ENCODE data around the gene MYL2. TPM values are rescaled to one million over a fixed set of nuclear protein-coding genes. Genes with fewer than 3 reads are reported as not detected.

MYL2 gene
- total RNA-seq, 1 donor from 2014 or later: not detected

- Histone ChIP-seq H3K36me3 (no peaks in the 10 kb centered on the region), H3K27me3 (ENCODE audit: low read depth) (peaks cover 15% of the 10 kb centered on the region), H3K4me3 (no peak overlapping the region), H3K27ac (no peak overlapping the region), H3K4me1 (peaks cover 5% of the 10 kb centered on the region), H3K9me3 (no peaks in the 10 kb centered on the region)
- TF ChIP-seq, protein P1, sequence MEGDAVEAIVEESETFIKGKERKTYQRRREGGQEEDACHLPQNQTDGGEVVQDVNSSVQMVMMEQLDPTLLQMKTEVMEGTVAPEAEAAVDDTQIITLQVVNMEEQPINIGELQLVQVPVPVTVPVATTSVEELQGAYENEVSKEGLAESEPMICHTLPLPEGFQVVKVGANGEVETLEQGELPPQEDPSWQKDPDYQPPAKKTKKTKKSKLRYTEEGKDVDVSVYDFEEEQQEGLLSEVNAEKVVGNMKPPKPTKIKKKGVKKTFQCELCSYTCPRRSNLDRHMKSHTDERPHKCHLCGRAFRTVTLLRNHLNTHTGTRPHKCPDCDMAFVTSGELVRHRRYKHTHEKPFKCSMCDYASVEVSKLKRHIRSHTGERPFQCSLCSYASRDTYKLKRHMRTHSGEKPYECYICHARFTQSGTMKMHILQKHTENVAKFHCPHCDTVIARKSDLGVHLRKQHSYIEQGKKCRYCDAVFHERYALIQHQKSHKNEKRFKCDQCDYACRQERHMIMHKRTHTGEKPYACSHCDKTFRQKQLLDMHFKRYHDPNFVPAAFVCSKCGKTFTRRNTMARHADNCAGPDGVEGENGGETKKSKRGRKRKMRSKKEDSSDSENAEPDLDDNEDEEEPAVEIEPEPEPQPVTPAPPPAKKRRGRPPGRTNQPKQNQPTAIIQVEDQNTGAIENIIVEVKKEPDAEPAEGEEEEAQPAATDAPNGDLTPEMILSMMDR (IDR thresholded peaks at IDR 0.05): no peak
- ATAC-seq (no peak), DNase-seq (no peak)
- intact Hi-C loops (cut with DNase I): loop anchor here (10.0 kb wide), 1 partner anchor 381 kb away; no protein-coding TSS in a partner anchor
Measured at GRCh38 chr12:110933326-110933974, 13.1 kb upstream of the MYL2 start.

DNA sequence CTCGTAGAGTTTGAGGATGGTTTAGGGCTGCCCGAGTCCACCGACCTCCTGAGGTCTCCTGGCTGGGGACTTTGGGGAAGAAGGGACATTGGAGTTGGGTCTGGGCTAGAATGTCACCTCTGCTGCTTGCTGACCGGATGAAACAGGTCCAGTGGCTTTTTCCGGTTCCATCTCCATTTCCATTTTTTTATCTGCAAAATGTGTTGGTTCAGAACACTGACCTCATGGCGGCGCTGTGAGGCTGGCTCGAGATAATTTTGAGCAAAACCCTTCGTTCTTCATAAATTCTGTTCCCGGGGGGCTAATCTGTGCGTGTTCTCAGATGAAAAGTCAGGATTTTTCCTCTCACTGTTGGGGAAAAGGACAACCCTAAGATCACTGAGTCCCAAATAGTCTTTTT is 11.7 kb upstream of the MYL2 start:
- DNase-seq: no peak
- intact Hi-C loops (cut with DNase I): loop anchor here (10.0 kb wide), 1 partner anchor 383 kb away; no protein-coding TSS in a partner anchor
- peaks cover 2% of the 10 kb centered on the region for H3K4me1 ChIP-seq
- TF ChIP-seq, protein P1 (IDR thresholded peaks at IDR 0.05): no peak
- no peak overlapping the region for H3K27ac ChIP-seq
- H3K4me3 ChIP-seq: no peak overlapping the region
- no peaks in the 10 kb centered on the region for H3K9me3 ChIP-seq
- ATAC-seq: no peak
- peaks cover 13% of the 10 kb centered on the region for H3K27me3 ChIP-seq (ENCODE audit: low read depth)
- no peaks in the 10 kb centered on the region for H3K36me3 ChIP-seq

GRCh38 chr12:110931315-110931728 is 10.9 kb upstream of the MYL2 start:
- no peak for DNase-seq
- Histone ChIP-seq H3K27me3 (ENCODE audit: low read depth) (peaks cover 6% of the 10 kb centered on the region), H3K9me3 (no peaks in the 10 kb centered on the region), H3K4me1 (no peaks in the 10 kb centered on the region), H3K27ac (no peak overlapping the region), H3K4me3 (no peak overlapping the region), H3K36me3 (no peaks in the 10 kb centered on the region)
- intact Hi-C loops (cut with DNase I): loop anchor here (10.0 kb wide), 1 partner anchor 383 kb away; no protein-coding TSS in a partner anchor
- TF ChIP-seq, protein P1 (IDR thresholded peaks at IDR 0.05): no peak
- no peak for ATAC-seq

DNA sequence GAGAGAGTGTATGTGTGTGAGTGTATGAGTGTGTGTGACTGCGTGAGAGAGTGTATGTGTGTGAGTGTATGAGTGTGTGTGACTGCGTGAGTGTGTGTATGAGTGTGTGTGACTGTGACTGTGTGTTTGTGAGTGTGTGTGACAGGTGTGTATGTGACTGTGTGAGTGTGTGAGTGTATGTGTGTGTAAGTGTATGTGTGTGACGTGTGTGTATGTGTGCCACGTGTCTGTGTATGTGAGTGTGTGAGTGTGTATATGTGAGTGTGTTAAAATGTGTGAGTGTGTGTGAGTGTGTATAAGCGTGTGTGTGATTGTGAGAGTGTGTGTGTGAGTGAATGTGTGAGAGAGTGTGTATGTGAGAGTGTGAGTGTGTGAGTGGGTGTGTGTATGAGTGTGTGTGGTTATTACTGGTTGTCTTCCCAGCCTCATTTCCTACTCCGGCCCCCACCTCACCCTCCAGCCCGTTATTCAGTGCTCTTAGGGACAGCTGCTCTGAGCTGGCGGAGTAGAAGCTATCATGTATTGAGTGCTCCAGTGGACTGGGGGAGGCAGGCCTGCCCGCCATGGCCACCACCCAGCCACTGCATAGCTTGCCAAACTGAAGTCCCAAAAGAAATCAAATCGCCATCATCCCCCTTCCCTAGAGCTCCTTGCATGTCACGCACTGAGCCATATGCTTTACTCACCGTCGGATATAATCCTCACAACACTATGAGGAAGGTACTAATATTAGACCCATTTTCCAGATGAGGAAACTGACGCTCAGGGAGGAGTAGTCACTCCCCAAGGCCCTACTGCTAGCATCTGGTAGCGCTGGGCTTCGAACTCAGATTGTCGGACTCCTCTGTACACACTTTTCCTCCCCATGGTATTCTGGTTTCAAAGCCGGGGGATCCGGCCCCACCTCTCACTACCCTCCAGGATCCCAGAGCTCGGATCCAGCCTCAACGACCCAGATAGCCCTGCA is 10.3 kb upstream of the MYL2 start:
- no peak for DNase-seq
- no peak overlapping the region for H3K4me3 ChIP-seq
- TF ChIP-seq, protein P1 (IDR thresholded peaks at IDR 0.05): no peak
- ATAC-seq: no peak
- intact Hi-C loops (cut with DNase I): loop anchor here (10.0 kb wide), 1 partner anchor 384 kb away; no protein-coding TSS in a partner anchor
- H3K9me3 ChIP-seq: no peaks in the 10 kb centered on the region
- H3K27ac ChIP-seq: no peak overlapping the region
- no peaks in the 10 kb centered on the region for H3K36me3 ChIP-seq
- peaks cover 10% of the 10 kb centered on the region for H3K27me3 ChIP-seq (ENCODE audit: low read depth)
- no peaks in the 10 kb centered on the region for H3K4me1 ChIP-seq

GRCh38 chr12:110929818-110930217 is 9.4 kb upstream of the MYL2 start:
- H3K27me3 ChIP-seq (ENCODE audit: low read depth): peaks cover 10% of the 10 kb centered on the region
- DNase-seq (no peak), ATAC-seq (no peak)
- H3K9me3 ChIP-seq: no peaks in the 10 kb centered on the region
- no peaks in the 10 kb centered on the region for H3K4me1 ChIP-seq
- H3K36me3 ChIP-seq: no peaks in the 10 kb centered on the region
- TF ChIP-seq, protein P1 (IDR thresholded peaks at IDR 0.05): no peak
- H3K27ac ChIP-seq: no peak overlapping the region
- H3K4me3 ChIP-seq: no peak overlapping the region
- intact Hi-C loops (cut with DNase I): loop anchor here (10.0 kb wide), 1 partner anchor 385 kb away; no protein-coding TSS in a partner anchor
